K562 (cell line): ENCODE results near the gene OR10D3. TPM values are rescaled to one million over a fixed set of nuclear protein-coding genes. Genes with fewer than 3 reads are reported as not detected.

Experiments
- AFF1 ChIP-seq, 2 experiments: fragments of 450-650 bp; IDR thresholded peaks; 2 replicates each; pipeline ENCODE4 v1.6.1; 2018; ENCODE audit warnings: mild to moderate bottlenecking in 2 of 2, low read depth in 1 of 2; ENCODE audit not compliant: partially characterized antibody in 2 of 2
- BRF2 ChIP-seq: IDR thresholded peaks from 3 replicates; pipeline ENCODE4 v1.6.1; 2011; ENCODE audit warnings: borderline replicate concordance, mild to moderate bottlenecking; ENCODE audit not compliant: insufficient read length, insufficient read depth
- CTCF ChIP-seq, 3 experiments: IDR thresholded peaks in 2 of 3; conservative IDR thresholded peaks in 1 of 3; 2 replicates each; pipeline ENCODE4 v1.5.1; 2011 to 2012; ENCODE audit warnings: low read length in 3 of 3, mild to moderate bottlenecking in 3 of 3, control low read depth in 2 of 3, improper control_type of control experiment in 1 of 3, inconsistent platforms in 1 of 3, low read depth in 1 of 3, mixed read lengths in 1 of 3, moderate library complexity in 1 of 3; ENCODE audit not compliant: insufficient read depth in 2 of 3
- E2F6 ChIP-seq, 2 experiments: IDR thresholded peaks; 2 replicates each; pipeline ENCODE4 v1.6.1; 2011; ENCODE audit warnings: borderline replicate concordance in 1 of 2, control low read depth in 1 of 2, low read depth in 1 of 2, low read length in 1 of 2, mild to moderate bottlenecking in 1 of 2, mixed read lengths in 1 of 2, moderate library complexity in 1 of 2; ENCODE audit not compliant: insufficient read depth in 1 of 2, insufficient read length in 1 of 2, poor library complexity in 1 of 2, severe bottlenecking in 1 of 2; ENCODE audit errors: extremely low read depth in 1 of 2
- ESRRA ChIP-seq: fragments of 450-650 bp; IDR thresholded peaks from 2 replicates; pipeline ENCODE4 v1.6.1; 2014; ENCODE audit warnings: low read depth, mild to moderate bottlenecking, moderate library complexity, borderline replicate concordance
- FUS ChIP-seq: fragments of 200-400 bp; formaldehyde crosslinking; optimal IDR thresholded peaks from 2 replicates; pipeline ENCODE3; 2017; ENCODE audit warnings: low read depth, low read length
- HCFC1 ChIP-seq: IDR thresholded peaks from 2 replicates; pipeline ENCODE4 v1.6.1; 2012; ENCODE audit warnings: low read depth, low read length, improper control_type of control experiment
- HNRNPH1 ChIP-seq: fragments of 200-400 bp; formaldehyde crosslinking; optimal IDR thresholded peaks from 2 replicates; pipeline ENCODE3; 2017; ENCODE audit warnings: low read depth, mild to moderate bottlenecking, low read length, moderate library complexity
- PTRF ChIP-seq: fragments of 450-650 bp; IDR thresholded peaks from 2 replicates; pipeline ENCODE4 v1.6.1; 2016; ENCODE audit warnings: mild to moderate bottlenecking, missing genetic modification characterization, missing compliant biosample characterization
- RBM22 ChIP-seq: fragments of 200-400 bp; formaldehyde crosslinking; IDR thresholded peaks from 2 replicates; pipeline ENCODE4 v1.6.1; 2018; ENCODE audit warnings: low read length, low read depth; ENCODE audit not compliant: poor library complexity, severe bottlenecking
- THAP12 ChIP-seq: fragments of 250-450 bp; sonication (Bioruptor Pico); IDR thresholded peaks from 2 replicates; pipeline ENCODE4 v1.9.0; 2021; ENCODE audit warnings: mild to moderate bottlenecking, inconsistent platforms
- TOE1 ChIP-seq, 2 experiments: fragments of 450-650 bp in 1 of 2; sonication (generic) in 1 of 2; formaldehyde crosslinking in 1 of 2; IDR thresholded peaks; 2 replicates each; pipeline versions ENCODE4 v1.7.1 to v1.8.0; 2016 to 2022; ENCODE audit warnings: borderline replicate concordance in 2 of 2, mild to moderate bottlenecking in 2 of 2, antibody characterized with exemption in 1 of 2, inconsistent platforms in 1 of 2, low read depth in 1 of 2, missing genetic modification reagents in 1 of 2, moderate library complexity in 1 of 2
- ZNF274 ChIP-seq: IDR thresholded peaks from 2 replicates; pipeline ENCODE4 v1.6.1; 2011; ENCODE audit warnings: low read depth, mild to moderate bottlenecking, low read length, moderate library complexity, borderline replicate concordance
- polyA plus RNA-seq, 8 experiments: library from polyadenylated mRNA; depleted of rRNA in 4 of 8; stranded (reverse) in 5 of 8; unstranded in 3 of 8; fragments of >200 nt; fragmentation: Nextera tagmentation in 2 of 8; fragmentation: Illumina TruSeq in 1 of 8; extraction: Ambion mirVana in 2 of 8; extraction: Trizol in 1 of 8; gene quantifications; 2 replicates each; pipeline versions ENCODE4 v1.2.1 to v1.2.3, GENCODE V29; 2011 to 2014; ENCODE audit warnings: inconsistent platforms in 1 of 8, missing spikeins in 1 of 8
- total RNA-seq, 7 experiments: library from RNA; depleted of rRNA in 6 of 7; stranded (reverse); fragments of >200 nt in 6 of 7; fragmentation: Illumina TruSeq in 2 of 7; extraction: Trizol in 2 of 7; gene quantifications; 2 replicates each; pipeline versions ENCODE4 v1.2.1 to v1.2.3, GENCODE V29; 2011 to 2021; ENCODE audit warnings: low replicate concordance in 1 of 7

The OR10D3 gene
- total and polyA plus RNA-seq, 9 of the 15 experiments (the other 6 are each of a cell fraction or from before 2014, with no cell fraction given) = 0.07 to 2.9 (median 0.80) TPM; not detected in 1

- no peak; the same call in 1 of the 2 replicates for TF ChIP-seq ZNF274
- TF ChIP-seq HCFC1 = 0 out of 2 replicates have a peak, but pooled peaks have one; percentile 31
- TF ChIP-seq PTRF (tag) = peak; percentile 72
- TF ChIP-seq THAP12 (CRISPR knock-in tag) = no peak
- TF ChIP-seq AFF1 (IDR thresholded peaks at IDR 0.05; ENCODE audit: low read depth in 1 of 2, partially characterized antibody in 2 of 2) = peak; percentile 58 to 65
- no peak for TF ChIP-seq RBM22
- TF ChIP-seq E2F6 (IDR thresholded peaks at IDR 0.05; ENCODE audit: borderline replicate concordance in 1 of 2, extremely low read depth in 1 of 2, insufficient read depth in 1 of 2, insufficient read length in 1 of 2, low read depth in 1 of 2, low read length in 1 of 2, poor library complexity in 1 of 2, severe bottlenecking in 1 of 2) = peak; percentile 44 to 49
- TF ChIP-seq BRF2 = no peak
- TF ChIP-seq HNRNPH1 = no peak
- TF ChIP-seq FUS = no peak
- peak; percentile 45; the same call in 1 of the 2 replicates for TF ChIP-seq ESRRA
- TF ChIP-seq CTCF (IDR thresholded peaks at IDR 0.05 in 2 of 3, conservative IDR thresholded peaks at IDR 0.05 in 1 of 3; ENCODE audit: insufficient read depth in 2 of 3, low read depth in 1 of 3, low read length in 3 of 3) = no peak
- TF ChIP-seq TOE1 (IDR thresholded peaks at IDR 0.05; ENCODE audit: borderline replicate concordance) = peak; percentile 88
- TF ChIP-seq TOE1 (CRISPR knock-in tag; IDR thresholded peaks at IDR 0.05; ENCODE audit: borderline replicate concordance, low read depth) = no peak
Measured at GRCh38 chr11:124207102-124207792, 24.1 kb downstream of the OR10D3 start (continued).
